Neuronal stem cell (in vitro differentiated cells): Measurements from ENCODE around the gene MMP17.

Source experiments
- DNase-seq: peaks from one replicate; pipeline ENCODE4 v3.0.0-alpha.2; 2013; ENCODE audit warnings: low spot score
- H2AFZ ChIP-seq: one replicate; pipeline ENCODE4 v1.6.1; 2013; ENCODE audit warnings: mild to moderate bottlenecking, low read length, inconsistent platforms
- H2AK5ac ChIP-seq: 2 replicates; pipeline ENCODE4 v1.6.1; 2013; ENCODE audit warnings: low read depth, mild to moderate bottlenecking, inconsistent platforms, low read length, moderate library complexity, mixed read lengths
- H2BK120ac ChIP-seq: 2 replicates; pipeline ENCODE4 v1.6.1; 2013; ENCODE audit warnings: low read depth, mild to moderate bottlenecking, inconsistent platforms, low read length, moderate library complexity, mixed read lengths
- H2BK12ac ChIP-seq: one replicate; pipeline ENCODE4 v1.6.1; 2013; ENCODE audit warnings: low read length, inconsistent platforms
- H2BK15ac ChIP-seq: 2 replicates; pipeline ENCODE4 v1.6.1; 2013; ENCODE audit warnings: mild to moderate bottlenecking, low read length, inconsistent platforms, mixed read lengths
- H2BK5ac ChIP-seq: one replicate; pipeline ENCODE4 v1.6.1; 2013; ENCODE audit warnings: inconsistent platforms, mild to moderate bottlenecking, low read length, moderate library complexity
- H3K14ac ChIP-seq: one replicate; pipeline ENCODE4 v1.6.1; 2013; ENCODE audit warnings: low read length, inconsistent platforms
- H3K18ac ChIP-seq: 2 replicates; pipeline ENCODE4 v1.6.1; 2013; ENCODE audit warnings: low read length, inconsistent platforms
- H3K23ac ChIP-seq: 2 replicates; pipeline ENCODE4 v1.6.1; 2013; ENCODE audit warnings: low read depth, mild to moderate bottlenecking, mixed read lengths, low read length, inconsistent platforms; ENCODE audit not compliant: poor library complexity
- H3K27ac ChIP-seq: replicated peaks from 3 replicates; pipeline ENCODE4 v1.5.1; 2013; ENCODE audit warnings: low read length, inconsistent platforms
- H3K27me3 ChIP-seq, 3 experiments: 2 replicates each; pipeline ENCODE4 v1.6.1; 2013; ENCODE audit warnings: low read length in 3 of 3, mild to moderate bottlenecking in 2 of 3, inconsistent platforms in 1 of 3, low read depth in 1 of 3, mixed read lengths in 1 of 3, moderate library complexity in 1 of 3; ENCODE audit not compliant: control insufficient read depth in 3 of 3, insufficient read depth in 3 of 3
- H3K36me3 ChIP-seq, 2 donors: replicated peaks in 1 of 2; 2 replicates each; pipeline ENCODE4 v1.6.1; 2013; ENCODE audit warnings: low read length in 2 of 2; ENCODE audit not compliant: control insufficient read depth in 2 of 2, insufficient read depth in 2 of 2
- H3K4ac ChIP-seq: 2 replicates; pipeline ENCODE4 v1.6.1; 2013; ENCODE audit warnings: inconsistent platforms, mild to moderate bottlenecking, low read length, moderate library complexity
- H3K4me1 ChIP-seq, 2 donors: 1 replicate in 1 of 2; 2 replicates in 1 of 2; pipeline ENCODE4 v1.6.1; 2013; ENCODE audit warnings: low read length in 2 of 2, low read depth in 1 of 2; ENCODE audit not compliant: control insufficient read depth in 2 of 2, insufficient read depth in 1 of 2
- H3K4me2 ChIP-seq: one replicate; pipeline ENCODE4 v1.6.1; 2013; ENCODE audit warnings: mild to moderate bottlenecking, low read length, inconsistent platforms; ENCODE audit not compliant: insufficient read depth, poor library complexity, severe bottlenecking
- H3K4me3 ChIP-seq, 2 donors: 2 replicates each; pipeline ENCODE4 v1.5.1; 2013; ENCODE audit warnings: low read length in 2 of 2, mild to moderate bottlenecking in 2 of 2, inconsistent platforms in 1 of 2, moderate library complexity in 1 of 2
- H3K79me1 ChIP-seq: one replicate; pipeline ENCODE4 v1.6.1; 2013; ENCODE audit warnings: low read depth, mild to moderate bottlenecking, inconsistent platforms, low read length, moderate library complexity
- H3K9ac ChIP-seq: one replicate; pipeline ENCODE4 v1.6.1; 2013; ENCODE audit warnings: mild to moderate bottlenecking, low read depth, low read length, inconsistent platforms; ENCODE audit not compliant: poor library complexity
- H3K9me3 ChIP-seq, 2 donors: replicated peaks in 1 of 2; 2 replicates each; pipeline versions ENCODE3 to v1.6.1; 2013; ENCODE audit warnings: low read length in 2 of 2, mild to moderate bottlenecking in 2 of 2, inconsistent platforms in 1 of 2, low read depth in 1 of 2, mixed read lengths in 1 of 2, moderate library complexity in 1 of 2; ENCODE audit not compliant: control insufficient read depth in 2 of 2, insufficient read depth in 1 of 2
- H4K8ac ChIP-seq: one replicate; pipeline ENCODE4 v1.6.1; 2013; ENCODE audit warnings: low read depth, mild to moderate bottlenecking, inconsistent platforms, low read length, moderate library complexity
- H4K91ac ChIP-seq: one replicate; pipeline ENCODE4 v1.6.1; 2013; ENCODE audit warnings: low read length, low read depth, mild to moderate bottlenecking, inconsistent platforms; ENCODE audit not compliant: poor library complexity
- WGBS, 2 donors: extraction: QIAGEN DNeasy Blood & Tissue Kit; methylation state at CpG; one replicate each; pipeline ENCODE4 v1.1.7; 2013; ENCODE audit warnings: missing lambda C conversion rate in 2 of 2, mixed read lengths in 1 of 2; ENCODE audit not compliant: insufficient read length in 2 of 2, insufficient replicate concordance in 1 of 2; ENCODE audit errors: extremely low coverage in 2 of 2; 5-methylcytosine and 5-hydroxymethylcytosine counted together

MMP17 gene

GRCh38 chr12:131844656-131845055, 16.5 kb downstream of the MMP17 start:
- no peak overlapping the region for H2BK120ac ChIP-seq

GRCh38 chr12:131845121-131845520, 16.9 kb downstream of the MMP17 start:
- Histone ChIP-seq H3K9ac (no peak overlapping the region), H3K36me3 (peaks cover 0 to 56% of the 10 kb centered on the region in 2 donors), H3K23ac (peak overlapping the region; percentile 89)

More at GRCh38 chr12:131844656-131845055, 16.5 kb downstream of the MMP17 start:
- Histone ChIP-seq H3K23ac (no peak overlapping the region), H2BK12ac (no peak overlapping the region), H3K27ac (no peak overlapping the region), H4K8ac (no peak overlapping the region), H3K9ac (no peak overlapping the region), H2AFZ (no peak overlapping the region), H3K4me3 (peak overlapping the region in 1 of 2 donors; percentile 28), H3K4ac (no peak overlapping the region), H3K36me3 (peaks cover 0 to 59% of the 10 kb centered on the region in 2 donors), H3K18ac (no peak overlapping the region), H3K27me3 (no peaks in the 10 kb centered on the region), H3K14ac (no peak overlapping the region), H2BK15ac (no peak overlapping the region), H3K9me3 (no peaks in the 10 kb centered on the region), H2AK5ac (no peak overlapping the region), H4K91ac (no peak overlapping the region), H3K79me1 (no peaks in the 10 kb centered on the region), H2BK5ac (no peak overlapping the region), H3K4me1 (no peaks in the 10 kb centered on the region), H3K4me2 (no peak overlapping the region)
- no peak for DNase-seq
- no CpG with 5 or more reads among the region's 25 CpGs for WGBS, 2 donors

GRCh38 chr12:131847456-131847855, 19.3 kb downstream of the MMP17 start:
- H3K14ac ChIP-seq: peak overlapping the region; percentile 38
- H3K4ac ChIP-seq: peak overlapping the region; percentile 37
- peak overlapping the region; percentile 71 for H3K18ac ChIP-seq
- H2BK15ac ChIP-seq: peak overlapping the region; percentile 58
- no peak for DNase-seq
- H3K79me1 ChIP-seq: no peaks in the 10 kb centered on the region
- no peak overlapping the region for H3K4me2 ChIP-seq
- H3K9ac ChIP-seq: no peak overlapping the region
- H3K27ac ChIP-seq: no peak overlapping the region
- WGBS, 2 donors: no CpG with 5 or more reads among the region's 10 CpGs
- H4K91ac ChIP-seq: no peak overlapping the region
- H3K23ac ChIP-seq: no peak overlapping the region
- peak overlapping the region; percentile 73 for H2BK12ac ChIP-seq
- no peaks in the 10 kb centered on the region for H3K9me3 ChIP-seq
- no peak overlapping the region for H2BK120ac ChIP-seq
- no peak overlapping the region for H4K8ac ChIP-seq
- H2AFZ ChIP-seq: no peak overlapping the region
- H2AK5ac ChIP-seq: no peak overlapping the region
- no peaks in the 10 kb centered on the region for H3K27me3 ChIP-seq
- peaks cover 0 to 38% of the 10 kb centered on the region in 2 donors for H3K36me3 ChIP-seq
- H2BK5ac ChIP-seq: peak overlapping the region; percentile 24
- no peaks in the 10 kb centered on the region for H3K4me1 ChIP-seq
- no peak overlapping the region for H3K4me3 ChIP-seq

More at GRCh38 chr12:131845121-131845520, 16.9 kb downstream of the MMP17 start:
- Histone ChIP-seq H2AK5ac (no peak overlapping the region), H2BK5ac (no peak overlapping the region), H3K4me2 (no peak overlapping the region), H3K14ac (no peak overlapping the region), H3K79me1 (no peaks in the 10 kb centered on the region), H3K27ac (no peak overlapping the region), H3K4me1 (no peaks in the 10 kb centered on the region), H2AFZ (no peak overlapping the region), H3K4me3 (no peak overlapping the region), H4K91ac (no peak overlapping the region), H4K8ac (peak overlapping the region; percentile 76), H2BK12ac (no peak overlapping the region), H3K4ac (no peak overlapping the region), H3K9me3 (no peaks in the 10 kb centered on the region), H3K18ac (peak overlapping the region; percentile 38), H2BK120ac (no peak overlapping the region), H3K27me3 (no peaks in the 10 kb centered on the region), H2BK15ac (peak overlapping the region; percentile 58)
- no CpG with 5 or more reads among the region's 29 CpGs for WGBS, 2 donors
- no peak for DNase-seq

- Histone ChIP-seq H3K9me3 (no peaks in the 10 kb centered on the region), H3K36me3 (peaks cover 0 to 33% of the 10 kb centered on the region in 2 donors), H2AK5ac (no peak overlapping the region), H4K8ac (no peak overlapping the region), H2BK15ac (no peak overlapping the region), H3K14ac (peak overlapping the region; percentile 21), H3K27ac (no peak overlapping the region), H3K79me1 (no peaks in the 10 kb centered on the region), H4K91ac (no peak overlapping the region), H3K27me3 (no peaks in the 10 kb centered on the region), H3K9ac (no peak overlapping the region), H3K18ac (no peak overlapping the region), H2BK120ac (no peak overlapping the region), H3K4me3 (no peak overlapping the region), H3K23ac (peak overlapping the region; percentile 55), H3K4ac (no peak overlapping the region), H2BK12ac (no peak overlapping the region), H2BK5ac (no peak overlapping the region), H2AFZ (no peak overlapping the region), H3K4me1 (no peaks in the 10 kb centered on the region), H3K4me2 (no peak overlapping the region)
- no CpG with 5 or more reads among the region's 24 CpGs for WGBS, 2 donors
- no peak for DNase-seq
Observed at GRCh38 chr12:131848753-131849152, 20.6 kb downstream of the MMP17 start.
